SU-DHL-6 (cell line): ENCODE results near the gene OR8B8.

Experiments
- EZH2phosphoT487 ChIP-seq: fragments of 200-600 bp; sonication (generic), shearing (Covaris generic); conservative IDR thresholded peaks from 2 replicates; pipeline ENCODE4 v1.6.1; 2018; ENCODE audit warnings: mild to moderate bottlenecking, antibody characterized with exemption, low read length, moderate library complexity, mixed read lengths
- TF ChIP-seq, protein P1 (sequence below): fragments of 200-600 bp; sonication (generic); IDR thresholded peaks from one replicate; pipeline ENCODE4 v1.5.1; 2017; ENCODE audit warnings: antibody characterized with exemption, mild to moderate bottlenecking, low read length, moderate library complexity; ENCODE audit not compliant: insufficient read depth, poor library complexity, severe bottlenecking

GRCh38 chr11:124445646-124446150, at the start of gene OR8B8:
- TF ChIP-seq, protein P1, sequence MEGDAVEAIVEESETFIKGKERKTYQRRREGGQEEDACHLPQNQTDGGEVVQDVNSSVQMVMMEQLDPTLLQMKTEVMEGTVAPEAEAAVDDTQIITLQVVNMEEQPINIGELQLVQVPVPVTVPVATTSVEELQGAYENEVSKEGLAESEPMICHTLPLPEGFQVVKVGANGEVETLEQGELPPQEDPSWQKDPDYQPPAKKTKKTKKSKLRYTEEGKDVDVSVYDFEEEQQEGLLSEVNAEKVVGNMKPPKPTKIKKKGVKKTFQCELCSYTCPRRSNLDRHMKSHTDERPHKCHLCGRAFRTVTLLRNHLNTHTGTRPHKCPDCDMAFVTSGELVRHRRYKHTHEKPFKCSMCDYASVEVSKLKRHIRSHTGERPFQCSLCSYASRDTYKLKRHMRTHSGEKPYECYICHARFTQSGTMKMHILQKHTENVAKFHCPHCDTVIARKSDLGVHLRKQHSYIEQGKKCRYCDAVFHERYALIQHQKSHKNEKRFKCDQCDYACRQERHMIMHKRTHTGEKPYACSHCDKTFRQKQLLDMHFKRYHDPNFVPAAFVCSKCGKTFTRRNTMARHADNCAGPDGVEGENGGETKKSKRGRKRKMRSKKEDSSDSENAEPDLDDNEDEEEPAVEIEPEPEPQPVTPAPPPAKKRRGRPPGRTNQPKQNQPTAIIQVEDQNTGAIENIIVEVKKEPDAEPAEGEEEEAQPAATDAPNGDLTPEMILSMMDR: no peak
- TF ChIP-seq EZH2phosphoT487: no peak
